Kasumi-1 (cell line): Measurements from ENCODE around the gene QSER1.

Source experiments
- DNase-seq, 2 experiments: peaks; one replicate each; lab custom pipeline; 2025; lab: John Stamatoyannopoulos, UW

QSER1 gene

GRCh38 chr11:32890843-32891656 is 1.6 kb upstream of the QSER1 start:
- DNase-seq, result no peak

GRCh38 chr11:32891657-32892354 is 805 bp upstream of the QSER1 start:
- no peak for DNase-seq

GRCh38 chr11:32893093-32893342 is 407 bp downstream of the QSER1 start:
- DNase-seq, result no peak

- peak; percentile 52 to 54 for DNase-seq
Measured at GRCh38 chr11:32893343-32894148, 935 bp downstream of the QSER1 start.

- DNase-seq, result peak; percentile 79 to 80
Measured at GRCh38 chr11:32894149-32894827, 1.7 kb downstream of the QSER1 start.

- no peak for DNase-seq
Measured at GRCh38 chr11:32894921-32895320, 2.3 kb downstream of the QSER1 start.

GRCh38 chr11:32895471-32895870 is 2.9 kb downstream of the QSER1 start:
- no peak for DNase-seq

- no peak for DNase-seq
Measured at GRCh38 chr11:32897103-32897502, 4.5 kb downstream of the QSER1 start.

GRCh38 chr11:32899438-32899837 is 6.8 kb downstream of the QSER1 start:
- DNase-seq, result no peak

- DNase-seq, result no peak
Measured at GRCh38 chr11:32902089-32902665, 9.6 kb downstream of the QSER1 start.

GRCh38 chr11:32905028-32905667 is 12.5 kb downstream of the QSER1 start:
- no peak for DNase-seq

- DNase-seq, result no peak
Measured at GRCh38 chr11:32908619-32909018, 16.0 kb downstream of the QSER1 start.

- no peak for DNase-seq
Measured at GRCh38 chr11:32911413-32911812, 18.8 kb downstream of the QSER1 start.

- DNase-seq, result no peak
Measured at GRCh38 chr11:32913445-32913844, 20.8 kb downstream of the QSER1 start.

GRCh38 chr11:32916361-32916760 is 23.8 kb downstream of the QSER1 start:
- no peak for DNase-seq

GRCh38 chr11:32916994-32917393 is 24.4 kb downstream of the QSER1 start:
- no peak for DNase-seq

- DNase-seq, result no peak
Measured at GRCh38 chr11:32918427-32918826, 25.8 kb downstream of the QSER1 start.

- no peak for DNase-seq
Measured at GRCh38 chr11:32919338-32919737, 26.7 kb downstream of the QSER1 start.

- DNase-seq, result no peak
Measured at GRCh38 chr11:32920570-32920969, 28.0 kb downstream of the QSER1 start.

- DNase-seq, result no peak
Measured at GRCh38 chr11:32921204-32921603, 28.6 kb downstream of the QSER1 start.

- DNase-seq, result no peak
Measured at GRCh38 chr11:32931606-32932005, 39.0 kb downstream of the QSER1 start.
